Esophagus muscularis mucosa (tissue), 4 donors: ENCODE data around the gene SERPING1.

ENCODE experiments used
- EP300 ChIP-seq: sonication (generic); formaldehyde crosslinking; IDR thresholded peaks from one replicate; pipeline ENCODE4 v1.6.1; 2017; ENCODE audit warnings: antibody characterized with exemption
- POLR2A ChIP-seq: fragments of 450-650 bp; IDR thresholded peaks from one replicate; pipeline ENCODE4 v1.6.1; 2017; ENCODE audit warnings: antibody characterized with exemption, moderate library complexity, mild to moderate bottlenecking, low read depth
- POLR2AphosphoS5 ChIP-seq, 2 donors: sonication (generic); formaldehyde crosslinking; IDR thresholded peaks; one replicate each; pipeline ENCODE4 v1.6.1; 2017; ENCODE audit warnings: antibody characterized with exemption in 2 of 2
- TF ChIP-seq, protein P1 (sequence below), 3 experiments: fragments of 200-600 bp in 2 of 3; fragments of 450-650 bp in 1 of 3; sonication (generic) in 2 of 3; IDR thresholded peaks; one replicate each; pipeline ENCODE4 v1.5.1; 2017 to 2019; ENCODE audit warnings: antibody characterized with exemption in 3 of 3, mild to moderate bottlenecking in 2 of 3, moderate library complexity in 1 of 3

- TF ChIP-seq, protein P1, sequence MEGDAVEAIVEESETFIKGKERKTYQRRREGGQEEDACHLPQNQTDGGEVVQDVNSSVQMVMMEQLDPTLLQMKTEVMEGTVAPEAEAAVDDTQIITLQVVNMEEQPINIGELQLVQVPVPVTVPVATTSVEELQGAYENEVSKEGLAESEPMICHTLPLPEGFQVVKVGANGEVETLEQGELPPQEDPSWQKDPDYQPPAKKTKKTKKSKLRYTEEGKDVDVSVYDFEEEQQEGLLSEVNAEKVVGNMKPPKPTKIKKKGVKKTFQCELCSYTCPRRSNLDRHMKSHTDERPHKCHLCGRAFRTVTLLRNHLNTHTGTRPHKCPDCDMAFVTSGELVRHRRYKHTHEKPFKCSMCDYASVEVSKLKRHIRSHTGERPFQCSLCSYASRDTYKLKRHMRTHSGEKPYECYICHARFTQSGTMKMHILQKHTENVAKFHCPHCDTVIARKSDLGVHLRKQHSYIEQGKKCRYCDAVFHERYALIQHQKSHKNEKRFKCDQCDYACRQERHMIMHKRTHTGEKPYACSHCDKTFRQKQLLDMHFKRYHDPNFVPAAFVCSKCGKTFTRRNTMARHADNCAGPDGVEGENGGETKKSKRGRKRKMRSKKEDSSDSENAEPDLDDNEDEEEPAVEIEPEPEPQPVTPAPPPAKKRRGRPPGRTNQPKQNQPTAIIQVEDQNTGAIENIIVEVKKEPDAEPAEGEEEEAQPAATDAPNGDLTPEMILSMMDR (IDR thresholded peaks at IDR 0.05) = no peak
- TF ChIP-seq POLR2AphosphoS5 (IDR thresholded peaks at IDR 0.05) (no peak), POLR2A (no peak), EP300 (no peak)
Measured at GRCh38 chr11:57650739-57651090, 53.2 kb downstream of the SERPING1 start.
